GM23338 (cell line): ENCODE results near the gene BIRC6. TPM values are rescaled to one million over a fixed set of nuclear protein-coding genes. Genes with fewer than 3 reads are reported as not detected.

ENCODE experiments used
- ATAC-seq: fragments of 200-7000 bp; cut with Tn5 transposase; 3 replicates; pipeline ENCODE4 v1.9.1; 2020
- DNase-seq: peaks from one replicate; pipeline ENCODE4 v3.0.0-alpha.2; 2015; ENCODE audit warnings: low spot score
- H2AFZ ChIP-seq: fragments of 200-600 bp; sonication (generic); 2 replicates; pipeline ENCODE4 v1.8.0; 2016; ENCODE audit warnings: antibody characterized with exemption, mild to moderate bottlenecking, moderate library complexity
- H3F3A ChIP-seq: fragments of 200-600 bp; sonication (generic); replicated peaks from 2 replicates; pipeline ENCODE4 v1.8.0; 2017; ENCODE audit warnings: antibody characterized with exemption, mixed run types, low read depth
- H3K27ac ChIP-seq: fragments of 200-600 bp; sonication (generic); 2 replicates; pipeline ENCODE4 v1.6.1; 2016; ENCODE audit warnings: low read depth
- H3K27me3 ChIP-seq: fragments of 200-600 bp; sonication (generic); 2 replicates; pipeline ENCODE4 v1.8.0; 2016; ENCODE audit warnings: mild to moderate bottlenecking, mixed run types, moderate library complexity; ENCODE audit not compliant: insufficient read depth
- H3K36me3 ChIP-seq: fragments of 200-600 bp; sonication (generic); 2 replicates; pipeline ENCODE4 v1.8.0; 2016; ENCODE audit warnings: mild to moderate bottlenecking; ENCODE audit not compliant: insufficient read depth
- H3K4me1 ChIP-seq: fragments of 200-600 bp; sonication (generic); 2 replicates; pipeline ENCODE4 v1.8.0; 2016; ENCODE audit warnings: mild to moderate bottlenecking, moderate library complexity; ENCODE audit not compliant: insufficient read depth
- H3K4me2 ChIP-seq: fragments of 200-600 bp; sonication (generic); 2 replicates; pipeline ENCODE4 v1.7.1; 2017; ENCODE audit warnings: mixed run types
- H3K4me3 ChIP-seq: fragments of 200-600 bp; sonication (generic); 2 replicates; pipeline ENCODE4 v1.6.1; 2016; ENCODE audit warnings: mixed run types
- H3K79me2 ChIP-seq: fragments of 200-600 bp; sonication (generic); replicated peaks from 2 replicates; pipeline ENCODE4 v1.8.0; 2017; ENCODE audit warnings: mild to moderate bottlenecking; ENCODE audit not compliant: insufficient read depth
- H3K9me2 ChIP-seq: fragments of 200-600 bp; sonication (generic); 2 replicates; pipeline ENCODE4 v1.8.0; 2017; ENCODE audit not compliant: insufficient read depth
- H4K20me1 ChIP-seq: fragments of 200-600 bp; sonication (generic); replicated peaks from 2 replicates; pipeline ENCODE4 v1.8.0; 2017; ENCODE audit warnings: mild to moderate bottlenecking; ENCODE audit not compliant: insufficient read depth
- H3K27ac Mint-ChIP-seq: 2 replicates; pipeline ENCODE4 v1.8.0; 2020; ENCODE audit warnings: inconsistent platforms, mild to moderate bottlenecking, moderate library complexity, mixed read lengths
- H3K27me3 Mint-ChIP-seq: 3 replicates; pipeline ENCODE4 v1.8.0; 2022; ENCODE audit warnings: low read depth, mild to moderate bottlenecking, moderate library complexity, mixed read lengths, inconsistent platforms; ENCODE audit not compliant: insufficient read depth, poor library complexity
- H3K36me3 Mint-ChIP-seq: 3 replicates; pipeline ENCODE4 v1.8.0; 2021; ENCODE audit warnings: low read depth, mild to moderate bottlenecking, inconsistent platforms, moderate library complexity, mixed read lengths
- H3K4me1 Mint-ChIP-seq: 3 replicates; pipeline ENCODE4 v1.8.0; 2020; ENCODE audit warnings: mild to moderate bottlenecking, inconsistent platforms, mixed read lengths
- H3K4me3 Mint-ChIP-seq: 3 replicates; pipeline ENCODE4 v1.8.0; 2021; ENCODE audit warnings: moderate library complexity, mild to moderate bottlenecking, inconsistent platforms, mixed read lengths
- H3K9me3 Mint-ChIP-seq: 3 replicates; pipeline ENCODE4 v1.8.0; 2020; ENCODE audit warnings: moderate library complexity, mild to moderate bottlenecking, inconsistent platforms, mixed read lengths
- CREB1 ChIP-seq: fragments of 250-450 bp; sonication (Bioruptor Pico); IDR thresholded peaks from 2 replicates; pipeline ENCODE4 v1.5.0; 2020; ENCODE audit warnings: low read depth, mild to moderate bottlenecking, moderate library complexity
- EZH2 ChIP-seq: fragments of 200-600 bp; sonication (generic); IDR thresholded peaks from one replicate; pipeline ENCODE4 v1.8.0; 2017; ENCODE audit warnings: antibody characterized with exemption, mild to moderate bottlenecking, low read depth; ENCODE audit not compliant: unreplicated experiment
- EZH2phosphoT487 ChIP-seq: fragments of 200-600 bp; sonication (generic); IDR thresholded peaks from one replicate; pipeline ENCODE4 v1.8.1; 2018; ENCODE audit warnings: antibody characterized with exemption; ENCODE audit not compliant: unreplicated experiment
- JUNB ChIP-seq: IDR thresholded peaks from one replicate; pipeline ENCODE4 v1.6.1; 2016; ENCODE audit warnings: antibody characterized with exemption; ENCODE audit not compliant: unreplicated experiment
- NANOG ChIP-seq: IDR thresholded peaks from 2 replicates; pipeline ENCODE4 v1.6.1; 2016; ENCODE audit warnings: antibody characterized with exemption, borderline replicate concordance
- POLR2AphosphoS5 ChIP-seq: IDR thresholded peaks from 2 replicates; pipeline ENCODE4 v1.6.1; 2016; ENCODE audit warnings: antibody characterized with exemption, low read depth
- STAT1 ChIP-seq: IDR thresholded peaks from one replicate; pipeline ENCODE4 v1.6.1; 2016; ENCODE audit warnings: antibody characterized with exemption; ENCODE audit not compliant: unreplicated experiment
- ZNF114 ChIP-seq: fragments of 250-450 bp; sonication (Bioruptor Pico); IDR thresholded peaks from 2 replicates; pipeline ENCODE4 v1.5.0; 2020; ENCODE audit warnings: mild to moderate bottlenecking, moderate library complexity
- ZNF331 ChIP-seq: fragments of 250-450 bp; sonication (Bioruptor Pico); IDR thresholded peaks from 2 replicates; pipeline ENCODE4 v1.5.0; 2020; ENCODE audit warnings: low read depth, mild to moderate bottlenecking, moderate library complexity
- polyA plus RNA-seq: library from polyadenylated mRNA; unstranded; fragments of >200 nt; fragmentation: Nextera tagmentation; extraction: Ambion mirVana; gene quantifications from 2 replicates; pipeline ENCODE4 v1.2.1, GENCODE V29; 2016
- total RNA-seq: library from RNA; depleted of rRNA; stranded (reverse); fragments of >200 nt; shearing (Covaris generic); gene quantifications from 2 replicates; pipeline ENCODE4 v1.2.3, GENCODE V29; 2014
- TF ChIP-seq, protein P1 (sequence below): fragments of 250-450 bp; sonication (Bioruptor Pico); IDR thresholded peaks from 2 replicates; pipeline ENCODE4 v1.5.0; 2020; ENCODE audit warnings: mild to moderate bottlenecking, moderate library complexity
- TF ChIP-seq, protein P2 (sequence below): IDR thresholded peaks from one replicate; pipeline ENCODE4 v1.6.1; 2018; ENCODE audit warnings: antibody characterized with exemption; ENCODE audit not compliant: unreplicated experiment
- TF ChIP-seq, protein P3 (sequence below), 2 experiments: fragments of 200-600 bp in 1 of 2; sonication (generic) in 1 of 2; conservative IDR thresholded peaks; 2 replicates each; pipeline versions ENCODE4 v1.5.1 to v1.6.1; 2016 to 2017; ENCODE audit warnings: antibody characterized with exemption in 2 of 2, low read depth in 2 of 2, mild to moderate bottlenecking in 2 of 2, moderate library complexity in 1 of 2
- TF ChIP-seq, protein P4 (sequence below): IDR thresholded peaks from 2 replicates; pipeline ENCODE4 v1.6.1; 2016; ENCODE audit warnings: antibody characterized with exemption

The BIRC6 gene
- total and polyA plus RNA-seq, 2 experiments from 2014 or later, result 85.8 to 131 TPM

DNA sequence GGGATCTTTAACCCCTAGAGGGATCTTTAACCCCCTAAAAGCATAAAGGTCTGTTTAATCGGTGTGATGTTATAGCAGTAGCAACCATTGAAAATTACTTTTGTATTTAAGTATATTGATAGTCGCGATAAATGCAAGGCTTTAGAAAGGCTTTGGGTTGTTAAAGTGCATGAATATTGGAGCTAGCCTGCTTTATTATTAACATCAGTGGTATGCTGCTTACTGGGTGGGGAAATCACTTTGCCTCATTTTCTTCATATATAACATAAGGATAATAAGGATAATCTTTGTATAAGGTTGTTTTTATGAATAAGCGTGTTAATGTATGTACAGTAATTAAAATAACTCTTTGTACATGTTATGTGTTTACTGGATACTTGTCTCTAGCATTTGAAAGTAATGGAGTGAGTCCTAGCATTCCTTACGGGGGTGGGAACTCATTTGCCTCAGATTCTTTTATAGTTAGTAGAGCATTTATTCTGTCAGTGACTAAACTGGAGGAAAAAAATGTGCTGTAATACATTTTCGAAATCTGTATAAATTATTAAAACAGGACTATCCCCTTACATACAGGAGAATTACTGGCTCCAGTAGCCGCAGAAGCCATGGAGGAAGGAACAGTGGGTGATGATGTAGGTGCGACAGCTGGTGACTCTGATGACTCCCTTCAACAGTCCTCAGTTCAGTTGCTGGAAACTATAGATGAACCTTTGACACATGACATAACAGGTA is 122.2 kb downstream of the BIRC6 start:
- H3K36me3 ChIP-seq, result peaks cover 24% of the 10 kb centered on the region
- peaks cover 43% of the 10 kb centered on the region; the same call in 2 of the 3 replicates for H3K36me3 Mint-ChIP-seq

More for the DNA sequence above, 122.2 kb downstream of the BIRC6 start:
- H3K4me3 ChIP-seq, result no peak overlapping the region
- Mint-ChIP-seq H3K9me3 (no peaks in the 10 kb centered on the region), H3K27ac (no peak overlapping the region), H3K4me1 (no peaks in the 10 kb centered on the region), H3K4me3 (no peak overlapping the region), H3K27me3 (no peaks in the 10 kb centered on the region)
- TF ChIP-seq POLR2AphosphoS5 (no peak), EZH2phosphoT487 (no peak), ZNF331 (CRISPR knock-in tag) (no peak), EZH2 (no peak), CREB1 (CRISPR knock-in tag) (no peak), ZNF114 (CRISPR knock-in tag) (no peak), STAT1 (no peak), NANOG (no peak), JUNB (no peak)
- TF ChIP-seq, protein P1, sequence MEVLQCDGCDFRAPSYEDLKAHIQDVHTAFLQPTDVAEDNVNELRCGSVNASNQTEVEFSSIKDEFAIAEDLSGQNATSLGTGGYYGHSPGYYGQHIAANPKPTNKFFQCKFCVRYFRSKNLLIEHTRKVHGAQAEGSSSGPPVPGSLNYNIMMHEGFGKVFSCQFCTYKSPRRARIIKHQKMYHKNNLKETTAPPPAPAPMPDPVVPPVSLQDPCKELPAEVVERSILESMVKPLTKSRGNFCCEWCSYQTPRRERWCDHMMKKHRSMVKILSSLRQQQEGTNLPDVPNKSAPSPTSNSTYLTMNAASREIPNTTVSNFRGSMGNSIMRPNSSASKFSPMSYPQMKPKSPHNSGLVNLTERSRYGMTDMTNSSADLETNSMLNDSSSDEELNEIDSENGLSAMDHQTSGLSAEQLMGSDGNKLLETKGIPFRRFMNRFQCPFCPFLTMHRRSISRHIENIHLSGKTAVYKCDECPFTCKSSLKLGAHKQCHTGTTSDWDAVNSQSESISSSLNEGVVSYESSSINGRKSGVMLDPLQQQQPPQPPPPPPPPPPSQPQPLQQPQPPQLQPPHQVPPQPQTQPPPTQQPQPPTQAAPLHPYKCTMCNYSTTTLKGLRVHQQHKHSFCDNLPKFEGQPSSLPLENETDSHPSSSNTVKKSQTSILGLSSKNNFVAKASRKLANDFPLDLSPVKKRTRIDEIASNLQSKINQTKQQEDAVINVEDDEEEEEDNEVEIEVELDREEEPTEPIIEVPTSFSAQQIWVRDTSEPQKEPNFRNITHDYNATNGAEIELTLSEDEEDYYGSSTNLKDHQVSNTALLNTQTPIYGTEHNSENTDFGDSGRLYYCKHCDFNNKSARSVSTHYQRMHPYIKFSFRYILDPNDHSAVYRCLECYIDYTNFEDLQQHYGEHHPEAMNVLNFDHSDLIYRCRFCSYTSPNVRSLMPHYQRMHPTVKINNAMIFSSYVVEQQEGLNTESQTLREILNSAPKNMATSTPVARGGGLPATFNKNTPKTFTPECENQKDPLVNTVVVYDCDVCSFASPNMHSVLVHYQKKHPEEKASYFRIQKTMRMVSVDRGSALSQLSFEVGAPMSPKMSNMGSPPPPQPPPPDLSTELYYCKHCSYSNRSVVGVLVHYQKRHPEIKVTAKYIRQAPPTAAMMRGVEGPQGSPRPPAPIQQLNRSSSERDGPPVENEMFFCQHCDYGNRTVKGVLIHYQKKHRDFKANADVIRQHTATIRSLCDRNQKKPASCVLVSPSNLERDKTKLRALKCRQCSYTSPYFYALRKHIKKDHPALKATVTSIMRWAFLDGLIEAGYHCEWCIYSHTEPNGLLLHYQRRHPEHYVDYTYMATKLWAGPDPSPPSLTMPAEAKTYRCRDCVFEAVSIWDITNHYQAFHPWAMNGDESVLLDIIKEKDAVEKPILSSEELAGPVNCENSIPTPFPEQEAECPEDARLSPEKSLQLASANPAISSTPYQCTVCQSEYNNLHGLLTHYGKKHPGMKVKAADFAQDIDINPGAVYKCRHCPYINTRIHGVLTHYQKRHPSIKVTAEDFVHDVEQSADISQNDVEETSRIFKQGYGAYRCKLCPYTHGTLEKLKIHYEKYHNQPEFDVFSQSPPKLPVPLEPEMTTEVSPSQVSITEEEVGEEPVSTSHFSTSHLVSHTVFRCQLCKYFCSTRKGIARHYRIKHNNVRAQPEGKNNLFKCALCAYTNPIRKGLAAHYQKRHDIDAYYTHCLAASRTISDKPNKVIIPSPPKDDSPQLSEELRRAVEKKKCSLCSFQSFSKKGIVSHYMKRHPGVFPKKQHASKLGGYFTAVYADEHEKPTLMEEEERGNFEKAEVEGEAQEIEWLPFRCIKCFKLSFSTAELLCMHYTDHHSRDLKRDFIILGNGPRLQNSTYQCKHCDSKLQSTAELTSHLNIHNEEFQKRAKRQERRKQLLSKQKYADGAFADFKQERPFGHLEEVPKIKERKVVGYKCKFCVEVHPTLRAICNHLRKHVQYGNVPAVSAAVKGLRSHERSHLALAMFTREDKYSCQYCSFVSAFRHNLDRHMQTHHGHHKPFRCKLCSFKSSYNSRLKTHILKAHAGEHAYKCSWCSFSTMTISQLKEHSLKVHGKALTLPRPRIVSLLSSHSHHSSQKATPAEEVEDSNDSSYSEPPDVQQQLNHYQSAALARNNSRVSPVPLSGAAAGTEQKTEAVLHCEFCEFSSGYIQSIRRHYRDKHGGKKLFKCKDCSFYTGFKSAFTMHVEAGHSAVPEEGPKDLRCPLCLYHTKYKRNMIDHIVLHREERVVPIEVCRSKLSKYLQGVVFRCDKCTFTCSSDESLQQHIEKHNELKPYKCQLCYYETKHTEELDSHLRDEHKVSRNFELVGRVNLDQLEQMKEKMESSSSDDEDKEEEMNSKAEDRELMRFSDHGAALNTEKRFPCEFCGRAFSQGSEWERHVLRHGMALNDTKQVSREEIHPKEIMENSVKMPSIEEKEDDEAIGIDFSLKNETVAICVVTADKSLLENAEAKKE (CRISPR knock-in tag), result no peak
- TF ChIP-seq, protein P2, sequence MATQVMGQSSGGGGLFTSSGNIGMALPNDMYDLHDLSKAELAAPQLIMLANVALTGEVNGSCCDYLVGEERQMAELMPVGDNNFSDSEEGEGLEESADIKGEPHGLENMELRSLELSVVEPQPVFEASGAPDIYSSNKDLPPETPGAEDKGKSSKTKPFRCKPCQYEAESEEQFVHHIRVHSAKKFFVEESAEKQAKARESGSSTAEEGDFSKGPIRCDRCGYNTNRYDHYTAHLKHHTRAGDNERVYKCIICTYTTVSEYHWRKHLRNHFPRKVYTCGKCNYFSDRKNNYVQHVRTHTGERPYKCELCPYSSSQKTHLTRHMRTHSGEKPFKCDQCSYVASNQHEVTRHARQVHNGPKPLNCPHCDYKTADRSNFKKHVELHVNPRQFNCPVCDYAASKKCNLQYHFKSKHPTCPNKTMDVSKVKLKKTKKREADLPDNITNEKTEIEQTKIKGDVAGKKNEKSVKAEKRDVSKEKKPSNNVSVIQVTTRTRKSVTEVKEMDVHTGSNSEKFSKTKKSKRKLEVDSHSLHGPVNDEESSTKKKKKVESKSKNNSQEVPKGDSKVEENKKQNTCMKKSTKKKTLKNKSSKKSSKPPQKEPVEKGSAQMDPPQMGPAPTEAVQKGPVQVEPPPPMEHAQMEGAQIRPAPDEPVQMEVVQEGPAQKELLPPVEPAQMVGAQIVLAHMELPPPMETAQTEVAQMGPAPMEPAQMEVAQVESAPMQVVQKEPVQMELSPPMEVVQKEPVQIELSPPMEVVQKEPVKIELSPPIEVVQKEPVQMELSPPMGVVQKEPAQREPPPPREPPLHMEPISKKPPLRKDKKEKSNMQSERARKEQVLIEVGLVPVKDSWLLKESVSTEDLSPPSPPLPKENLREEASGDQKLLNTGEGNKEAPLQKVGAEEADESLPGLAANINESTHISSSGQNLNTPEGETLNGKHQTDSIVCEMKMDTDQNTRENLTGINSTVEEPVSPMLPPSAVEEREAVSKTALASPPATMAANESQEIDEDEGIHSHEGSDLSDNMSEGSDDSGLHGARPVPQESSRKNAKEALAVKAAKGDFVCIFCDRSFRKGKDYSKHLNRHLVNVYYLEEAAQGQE, result no peak
- TF ChIP-seq, protein P3, sequence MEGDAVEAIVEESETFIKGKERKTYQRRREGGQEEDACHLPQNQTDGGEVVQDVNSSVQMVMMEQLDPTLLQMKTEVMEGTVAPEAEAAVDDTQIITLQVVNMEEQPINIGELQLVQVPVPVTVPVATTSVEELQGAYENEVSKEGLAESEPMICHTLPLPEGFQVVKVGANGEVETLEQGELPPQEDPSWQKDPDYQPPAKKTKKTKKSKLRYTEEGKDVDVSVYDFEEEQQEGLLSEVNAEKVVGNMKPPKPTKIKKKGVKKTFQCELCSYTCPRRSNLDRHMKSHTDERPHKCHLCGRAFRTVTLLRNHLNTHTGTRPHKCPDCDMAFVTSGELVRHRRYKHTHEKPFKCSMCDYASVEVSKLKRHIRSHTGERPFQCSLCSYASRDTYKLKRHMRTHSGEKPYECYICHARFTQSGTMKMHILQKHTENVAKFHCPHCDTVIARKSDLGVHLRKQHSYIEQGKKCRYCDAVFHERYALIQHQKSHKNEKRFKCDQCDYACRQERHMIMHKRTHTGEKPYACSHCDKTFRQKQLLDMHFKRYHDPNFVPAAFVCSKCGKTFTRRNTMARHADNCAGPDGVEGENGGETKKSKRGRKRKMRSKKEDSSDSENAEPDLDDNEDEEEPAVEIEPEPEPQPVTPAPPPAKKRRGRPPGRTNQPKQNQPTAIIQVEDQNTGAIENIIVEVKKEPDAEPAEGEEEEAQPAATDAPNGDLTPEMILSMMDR (conservative IDR thresholded peaks at IDR 0.05; ENCODE audit: low read depth in 2 of 2), result no peak
- TF ChIP-seq, protein P4, sequence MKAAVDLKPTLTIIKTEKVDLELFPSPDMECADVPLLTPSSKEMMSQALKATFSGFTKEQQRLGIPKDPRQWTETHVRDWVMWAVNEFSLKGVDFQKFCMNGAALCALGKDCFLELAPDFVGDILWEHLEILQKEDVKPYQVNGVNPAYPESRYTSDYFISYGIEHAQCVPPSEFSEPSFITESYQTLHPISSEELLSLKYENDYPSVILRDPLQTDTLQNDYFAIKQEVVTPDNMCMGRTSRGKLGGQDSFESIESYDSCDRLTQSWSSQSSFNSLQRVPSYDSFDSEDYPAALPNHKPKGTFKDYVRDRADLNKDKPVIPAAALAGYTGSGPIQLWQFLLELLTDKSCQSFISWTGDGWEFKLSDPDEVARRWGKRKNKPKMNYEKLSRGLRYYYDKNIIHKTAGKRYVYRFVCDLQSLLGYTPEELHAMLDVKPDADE, result no peak
- no peaks in the 10 kb centered on the region for H3F3A ChIP-seq
- H3K79me2 ChIP-seq, result no peaks in the 10 kb centered on the region
- DNase-seq (no peak), ATAC-seq (no peak)
- H3K4me2 ChIP-seq, result no peak overlapping the region
- H3K27ac ChIP-seq, result no peak overlapping the region
- no peak overlapping the region for H2AFZ ChIP-seq
- no peaks in the 10 kb centered on the region for H3K9me2 ChIP-seq
- no peaks in the 10 kb centered on the region for H3K27me3 ChIP-seq
- H4K20me1 ChIP-seq, result no peaks in the 10 kb centered on the region
- H3K4me1 ChIP-seq, result no peaks in the 10 kb centered on the region
